Measurements from ENCODE around the gene MARCHF10. TPM values are rescaled to one million over a fixed set of nuclear protein-coding genes. Genes with fewer than 3 reads are reported as not detected.

The MARCHF10 gene
- total RNA-seq, 2 experiments from 2014 or later: not detected

DNA sequence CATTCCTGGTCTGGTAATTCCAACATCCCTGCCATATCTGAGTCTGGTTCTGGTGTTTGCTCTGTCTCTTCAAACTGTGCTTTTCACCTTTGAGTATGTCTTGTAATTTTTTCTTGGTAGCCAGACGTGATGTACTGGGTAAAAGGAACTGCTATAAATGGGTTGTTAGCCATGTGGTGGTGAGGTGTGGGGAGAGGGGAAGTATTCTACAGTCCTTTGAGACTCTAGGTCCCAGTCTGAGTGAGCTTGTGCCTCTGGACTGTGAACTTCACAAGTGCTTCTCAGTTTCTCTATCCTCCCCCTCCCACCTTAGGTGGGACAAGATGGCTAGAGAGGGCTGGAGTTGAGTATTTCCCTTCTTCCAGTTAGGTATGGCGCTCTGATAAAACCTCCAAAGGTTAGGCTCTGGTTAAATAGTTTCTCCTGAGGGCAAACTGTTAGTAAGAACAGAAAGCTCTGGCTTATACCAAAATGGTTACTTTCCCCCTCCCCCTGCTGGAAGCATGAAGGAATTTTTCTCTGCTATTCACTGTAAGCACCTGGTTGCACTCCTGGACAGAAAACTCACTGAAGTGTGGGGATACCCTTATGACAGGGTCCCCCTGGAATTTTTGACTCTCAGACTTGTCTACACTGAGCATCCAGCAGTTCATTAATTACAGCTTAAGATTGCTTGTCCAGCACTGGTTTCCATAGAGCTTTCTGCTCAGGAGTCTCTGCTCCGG, 87.8 kb downstream of the MARCHF10 start:
- intact Hi-C loops (cut with DNase I, micrococcal nuclease): loop anchor here in 1 of 2 experiments (5.0 kb wide), 1 partner anchor 298 kb away; the partner anchor contains the start of gene METTL2A
- no peak overlapping the region for H3K4me3 Mint-ChIP-seq
- peaks cover 43% of the 10 kb centered on the region for H3K27me3 Mint-ChIP-seq

GRCh38 chr17:62719586-62719985, 88.5 kb downstream of the MARCHF10 start:
- H3K4me1 Mint-ChIP-seq: peaks cover 32% of the 10 kb centered on the region
- ChIA-PET CTCF (no interaction called here), POLR2A (no interaction called here)
- no peaks in the 10 kb centered on the region for H3K9me3 Mint-ChIP-seq (ENCODE audit: low read depth)
- H3K27me3 Mint-ChIP-seq: peaks cover 44% of the 10 kb centered on the region
- H3K4me3 Mint-ChIP-seq: no peak overlapping the region
- no peak for DNase-seq
- no peak overlapping the region for H3K27ac Mint-ChIP-seq
- no peak for ATAC-seq
- H3K36me3 Mint-ChIP-seq (ENCODE audit: low read depth): no peaks in the 10 kb centered on the region
- intact Hi-C loops (cut with DNase I, micrococcal nuclease): no loop called here

More for the DNA sequence above, 87.8 kb downstream of the MARCHF10 start:
- no peaks in the 10 kb centered on the region for H3K36me3 Mint-ChIP-seq (ENCODE audit: low read depth)
- H3K9me3 Mint-ChIP-seq (ENCODE audit: low read depth): no peaks in the 10 kb centered on the region
- POLR2A ChIA-PET: no interaction called here
- DNase-seq: no peak
- H3K4me1 Mint-ChIP-seq: peaks cover 39% of the 10 kb centered on the region
- ATAC-seq: no peak
- no peak overlapping the region for H3K27ac Mint-ChIP-seq
- CTCF ChIA-PET: interaction anchor here (2.5 kb wide), 1 partner anchor 20 kb away, joined by 5 read pairs; no protein-coding TSS in a partner anchor

- peak; percentile 60 for DNase-seq
- CTCF ChIA-PET: no interaction called here
- Mint-ChIP-seq H3K27ac (no peak overlapping the region), H3K27me3 (peaks cover 43% of the 10 kb centered on the region), H3K9me3 (ENCODE audit: low read depth) (no peaks in the 10 kb centered on the region), H3K4me3 (no peak overlapping the region), H3K36me3 (ENCODE audit: low read depth) (no peaks in the 10 kb centered on the region), H3K4me1 (peaks cover 20% of the 10 kb centered on the region)
- POLR2A ChIA-PET: no interaction called here
- ATAC-seq: peak; percentile 84
- intact Hi-C loops (cut with DNase I, micrococcal nuclease): no loop called here
Measured at GRCh38 chr17:62718429-62718828, 89.7 kb downstream of the MARCHF10 start.

- Mint-ChIP-seq H3K4me1 (peaks cover 19% of the 10 kb centered on the region), H3K27ac (no peak overlapping the region), H3K4me3 (no peak overlapping the region), H3K9me3 (ENCODE audit: low read depth) (no peaks in the 10 kb centered on the region), H3K36me3 (ENCODE audit: low read depth) (no peaks in the 10 kb centered on the region), H3K27me3 (peaks cover 43% of the 10 kb centered on the region)
- ATAC-seq (no peak), DNase-seq (no peak)
- POLR2A ChIA-PET: no interaction called here
- intact Hi-C loops (cut with DNase I, micrococcal nuclease): no loop called here
- CTCF ChIA-PET: no interaction called here
Measured at GRCh38 chr17:62717889-62718288, 90.2 kb downstream of the MARCHF10 start.

DNA sequence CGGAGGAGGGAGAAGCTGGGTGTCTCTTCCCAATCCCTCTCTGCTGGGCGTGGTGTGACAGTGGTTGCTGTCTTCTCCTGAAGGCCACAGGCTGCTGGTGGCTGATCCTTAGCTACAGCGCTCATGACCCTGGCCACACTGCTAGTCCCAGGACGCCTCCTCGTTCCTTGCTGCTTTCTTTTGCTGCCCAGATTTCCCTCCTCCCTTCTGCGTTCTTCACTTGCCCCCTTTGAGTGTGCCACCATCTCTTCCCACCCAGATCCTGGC, 90.6 kb downstream of the MARCHF10 start:
- intact Hi-C loops (cut with DNase I, micrococcal nuclease): no loop called here
- H3K27me3 Mint-ChIP-seq: peaks cover 41% of the 10 kb centered on the region
- ATAC-seq: no peak
- H3K9me3 Mint-ChIP-seq (ENCODE audit: low read depth): no peaks in the 10 kb centered on the region
- H3K27ac Mint-ChIP-seq: no peak overlapping the region
- POLR2A ChIA-PET: no interaction called here
- DNase-seq: no peak
- H3K4me3 Mint-ChIP-seq: no peak overlapping the region
- H3K36me3 Mint-ChIP-seq (ENCODE audit: low read depth): no peaks in the 10 kb centered on the region
- peaks cover 18% of the 10 kb centered on the region for H3K4me1 Mint-ChIP-seq
- CTCF ChIA-PET: interaction anchor here (1.1 kb wide), 1 partner anchor 14 kb away, joined by 3 read pairs; no protein-coding TSS in a partner anchor

DNA sequence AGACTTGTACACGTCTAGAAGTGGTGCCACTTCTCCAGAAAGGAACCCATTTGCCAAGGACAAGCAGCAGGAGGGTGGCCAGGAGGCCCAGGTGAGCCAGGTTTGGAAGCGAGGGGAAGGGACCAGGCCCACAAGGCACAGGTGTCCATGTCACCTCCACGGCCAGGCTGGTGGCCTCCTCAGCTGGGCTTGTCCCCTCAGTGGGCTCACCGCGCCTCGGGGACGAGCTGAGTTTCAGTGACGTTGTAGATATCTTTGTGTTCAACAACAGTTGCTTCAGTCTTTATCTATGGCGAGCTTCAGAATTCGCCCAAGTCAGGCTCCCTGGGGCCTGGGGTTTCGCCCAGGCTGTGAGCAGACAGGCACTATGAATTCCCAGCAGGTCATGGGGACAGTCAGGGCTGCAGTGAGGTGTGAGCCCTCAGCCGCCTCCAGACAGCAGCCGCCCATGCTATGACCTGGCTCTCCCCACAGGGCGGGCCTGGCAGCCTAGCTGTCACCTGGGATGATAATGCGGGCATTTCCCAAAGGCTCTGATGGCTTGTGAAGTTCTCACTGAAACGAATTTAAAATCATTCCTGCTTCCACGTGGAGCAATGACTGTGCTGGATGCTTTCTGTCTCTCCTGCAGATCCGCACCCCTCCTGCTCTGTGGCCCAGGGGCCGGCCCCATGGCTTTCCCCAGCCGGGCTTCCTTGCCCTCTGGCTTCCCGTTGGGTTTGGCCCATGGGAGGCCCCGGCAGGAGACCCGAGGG, 91.1 kb downstream of the MARCHF10 start:
- DNase-seq (no peak), ATAC-seq (no peak)
- POLR2A ChIA-PET: no interaction called here
- no peak overlapping the region for H3K4me3 Mint-ChIP-seq
- no peaks in the 10 kb centered on the region for H3K9me3 Mint-ChIP-seq (ENCODE audit: low read depth)
- CTCF ChIA-PET: interaction anchor here (1.1 kb wide), 1 partner anchor 14 kb away, joined by 3 read pairs; no protein-coding TSS in a partner anchor
- H3K4me1 Mint-ChIP-seq: peaks cover 17% of the 10 kb centered on the region
- H3K27me3 Mint-ChIP-seq: peaks cover 37% of the 10 kb centered on the region
- H3K36me3 Mint-ChIP-seq (ENCODE audit: low read depth): no peaks in the 10 kb centered on the region
- no peak overlapping the region for H3K27ac Mint-ChIP-seq
- intact Hi-C loops (cut with DNase I, micrococcal nuclease): no loop called here

DNA sequence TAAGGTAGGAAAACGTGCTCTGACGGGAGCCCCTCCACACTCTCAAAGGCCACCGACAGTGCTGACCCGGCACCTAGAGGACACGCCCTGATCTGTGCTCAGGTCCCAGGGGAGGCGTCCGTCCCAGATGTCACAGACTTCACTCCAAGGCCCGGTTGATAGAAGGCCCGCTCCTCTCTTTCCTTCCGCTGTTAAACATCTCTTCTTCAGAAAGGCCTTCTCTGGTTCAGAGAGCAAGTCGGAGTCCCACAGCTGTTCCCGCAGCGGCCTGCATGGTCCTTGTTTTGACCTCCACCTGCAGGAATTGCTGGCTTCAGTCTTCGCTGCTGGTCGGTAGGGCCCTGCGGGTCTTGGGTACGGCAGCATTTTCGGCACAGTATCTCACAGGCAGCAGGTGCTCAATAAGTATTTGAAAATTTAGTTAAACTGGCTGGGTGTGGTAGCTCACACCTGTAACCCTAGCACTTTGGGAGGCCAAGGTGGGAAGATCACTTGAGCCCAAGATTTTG, 92.2 kb downstream of the MARCHF10 start:
- H3K36me3 Mint-ChIP-seq (ENCODE audit: low read depth): no peaks in the 10 kb centered on the region
- DNase-seq (no peak), ATAC-seq (no peak)
- ChIA-PET POLR2A (no interaction called here), CTCF (no interaction called here)
- no peaks in the 10 kb centered on the region for H3K9me3 Mint-ChIP-seq (ENCODE audit: low read depth)
- H3K27ac Mint-ChIP-seq: no peak overlapping the region
- H3K4me3 Mint-ChIP-seq: no peak overlapping the region
- H3K4me1 Mint-ChIP-seq: peaks cover 17% of the 10 kb centered on the region
- H3K27me3 Mint-ChIP-seq: peaks cover 38% of the 10 kb centered on the region
- intact Hi-C loops (cut with DNase I, micrococcal nuclease): no loop called here

DNA sequence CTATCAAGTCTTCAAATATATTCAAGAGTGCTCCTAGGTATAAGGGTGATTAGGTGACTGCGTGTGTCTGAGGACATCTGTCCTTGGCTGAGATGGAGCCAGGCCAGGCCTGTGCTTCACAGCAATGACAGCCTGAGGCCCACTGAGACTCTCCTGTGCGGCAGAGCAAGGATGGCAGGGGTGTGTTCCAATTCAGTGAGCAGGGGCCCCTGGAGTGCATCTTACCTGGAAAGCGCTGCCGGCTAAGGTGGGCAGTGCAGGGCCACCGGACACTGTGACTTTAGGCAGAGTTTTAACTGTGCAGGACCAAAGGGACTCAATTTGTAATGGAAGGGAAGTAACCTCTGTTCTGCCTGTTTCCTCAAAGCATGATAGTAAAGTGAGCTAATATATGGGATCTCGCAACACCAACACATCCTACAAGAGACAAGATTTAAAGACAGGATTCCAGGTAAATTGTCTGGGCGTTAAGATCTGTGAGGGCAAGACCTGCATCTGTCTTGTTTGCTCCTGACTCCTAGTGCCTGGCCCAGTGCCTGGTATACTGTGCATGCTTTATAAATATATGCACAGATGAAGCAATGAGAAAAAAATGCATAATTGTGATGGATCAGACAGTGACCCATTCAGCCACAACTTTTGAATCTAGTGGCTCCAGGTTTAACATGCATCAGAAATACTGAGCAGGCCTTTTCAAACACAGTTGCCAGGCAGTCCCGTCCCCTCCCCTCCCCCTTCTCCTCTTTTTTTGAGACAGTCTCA, 93.9 kb downstream of the MARCHF10 start:
- POLR2A ChIA-PET: no interaction called here
- Mint-ChIP-seq H3K9me3 (ENCODE audit: low read depth) (no peaks in the 10 kb centered on the region), H3K27me3 (peaks cover 33% of the 10 kb centered on the region), H3K4me1 (peaks cover 11% of the 10 kb centered on the region), H3K4me3 (no peak overlapping the region), H3K27ac (no peak overlapping the region), H3K36me3 (ENCODE audit: low read depth) (no peaks in the 10 kb centered on the region)
- intact Hi-C loops (cut with DNase I, micrococcal nuclease): no loop called here
- ATAC-seq: no peak
- no peak for DNase-seq
- CTCF ChIA-PET: no interaction called here

DNA sequence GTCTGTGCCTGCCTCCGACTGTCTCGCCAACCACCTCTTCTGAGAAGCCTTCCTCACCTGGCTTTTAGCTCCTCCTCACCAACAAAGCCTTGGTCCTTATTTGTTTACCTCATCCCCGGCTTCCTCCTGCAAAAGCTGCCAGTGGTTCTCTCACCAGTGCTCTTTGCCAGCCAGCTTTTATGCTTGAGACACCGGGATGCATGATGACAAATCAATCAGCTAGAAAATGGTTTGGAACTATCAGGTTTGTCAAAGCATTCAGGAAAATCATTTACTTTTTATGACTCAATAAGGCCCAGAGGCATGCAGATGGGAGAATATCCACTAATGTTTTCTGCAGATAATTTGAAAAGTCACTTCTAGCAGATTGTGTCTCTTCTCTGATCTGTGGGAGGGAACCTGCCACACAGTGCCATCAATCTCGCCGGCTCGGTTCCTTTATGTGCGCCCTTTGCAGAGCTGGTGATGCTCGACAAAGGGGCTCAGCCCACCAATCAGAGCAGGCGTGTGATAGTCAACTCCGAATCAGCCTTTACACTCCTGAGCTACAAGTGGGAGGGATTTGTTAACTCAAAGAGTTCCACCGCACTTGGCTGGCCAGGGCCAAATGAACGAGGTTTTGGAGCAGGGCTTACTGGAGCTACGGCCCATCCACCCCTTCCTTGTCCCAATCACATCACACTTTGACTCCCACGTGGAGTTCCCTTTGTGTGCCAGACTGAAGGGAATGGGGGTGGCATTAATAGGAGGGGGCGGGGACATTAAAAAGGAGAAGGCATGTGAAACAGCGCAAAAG, 94.8 kb downstream of the MARCHF10 start:
- Mint-ChIP-seq H3K4me1 (peaks cover 4% of the 10 kb centered on the region), H3K4me3 (no peak overlapping the region), H3K9me3 (ENCODE audit: low read depth) (no peaks in the 10 kb centered on the region), H3K36me3 (ENCODE audit: low read depth) (no peaks in the 10 kb centered on the region), H3K27ac (no peak overlapping the region), H3K27me3 (peaks cover 30% of the 10 kb centered on the region)
- ChIA-PET POLR2A (no interaction called here), CTCF (interaction anchor here (0.6 kb wide), 1 partner anchor 1478 kb away, joined by 3 read pairs; no protein-coding TSS in a partner anchor)
- intact Hi-C loops (cut with DNase I, micrococcal nuclease): no loop called here
- DNase-seq (no peak), ATAC-seq (no peak)

DNA sequence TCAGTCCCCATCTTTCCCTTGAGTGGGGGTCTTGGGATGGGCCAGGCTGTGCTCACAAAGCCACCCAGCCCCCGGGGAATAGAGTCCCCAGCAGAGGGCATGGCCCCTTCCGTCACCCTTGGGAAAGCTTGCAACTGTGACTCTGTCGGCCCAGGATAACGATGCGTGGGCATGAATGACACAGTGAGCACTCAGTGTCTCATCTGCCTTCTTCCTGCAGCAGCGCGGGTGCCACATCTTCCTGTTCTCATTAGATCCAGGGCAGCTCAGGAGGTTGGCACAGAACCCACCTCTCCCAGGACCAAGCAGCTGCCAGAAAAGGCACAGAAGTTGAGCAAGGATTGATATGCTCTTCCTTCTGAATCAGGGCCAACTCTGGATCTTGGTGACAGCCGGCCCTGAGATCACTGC, 95.9 kb downstream of the MARCHF10 start:
- no peak for DNase-seq
- no peak for ATAC-seq
- Mint-ChIP-seq H3K9me3 (ENCODE audit: low read depth) (no peaks in the 10 kb centered on the region), H3K27ac (no peak overlapping the region), H3K4me3 (no peak overlapping the region), H3K4me1 (no peaks in the 10 kb centered on the region), H3K36me3 (ENCODE audit: low read depth) (no peaks in the 10 kb centered on the region), H3K27me3 (peaks cover 29% of the 10 kb centered on the region)
- ChIA-PET POLR2A (no interaction called here), CTCF (interaction anchor here (1.3 kb wide), 1 partner anchor 12 kb away, joined by 4 read pairs; no protein-coding TSS in a partner anchor)
- intact Hi-C loops (cut with DNase I, micrococcal nuclease): no loop called here

GRCh38 chr17:62708587-62708986, 99.5 kb downstream of the MARCHF10 start:
- H3K27ac Mint-ChIP-seq: no peak overlapping the region
- DNase-seq (no peak), ATAC-seq (no peak)
- H3K9me3 Mint-ChIP-seq (ENCODE audit: low read depth): no peaks in the 10 kb centered on the region
- H3K4me3 Mint-ChIP-seq: no peak overlapping the region
- intact Hi-C loops (cut with DNase I, micrococcal nuclease): loop anchor here in 1 of 2 experiments (10.0 kb wide), 1 partner anchor 356 kb away; no protein-coding TSS in a partner anchor
- CTCF ChIA-PET: no interaction called here
- H3K36me3 Mint-ChIP-seq (ENCODE audit: low read depth): no peaks in the 10 kb centered on the region
- H3K27me3 Mint-ChIP-seq: peaks cover 35% of the 10 kb centered on the region
- peaks cover 6% of the 10 kb centered on the region for H3K4me1 Mint-ChIP-seq
- POLR2A ChIA-PET: interaction anchor here (0.5 kb wide), 1 partner anchor 492 kb away, joined by 4 read pairs; no protein-coding TSS in a partner anchor

Data from activated CD4-positive, alpha-beta T cell treated with anti-CD3 and anti-CD28 coated beads for 36 hours (primary cell).